Fibroblast of villous mesenchyme (primary cell): Measurements from ENCODE around the gene TACC2. TPM values are rescaled to one million over a fixed set of nuclear protein-coding genes. Genes with fewer than 3 reads are reported as not detected.
"Not testable (repeated sequence)": the region's sequence is repeated elsewhere in the genome, so short reads cannot be mapped to it uniquely, and the experiment has no call there.

Experiments used
- DNase-seq: peaks from one replicate; pipeline ENCODE4 v3.0.0-alpha.2; 2010; ENCODE audit warnings: low read depth
- H3K4me3 ChIP-seq: 2 replicates; pipeline ENCODE4 v1.5.1; 2011; ENCODE audit warnings: low read depth, mild to moderate bottlenecking, low read length
- CTCF ChIP-seq: IDR thresholded peaks from 2 replicates; pipeline ENCODE4 v1.5.1; 2012; ENCODE audit warnings: low read depth, mild to moderate bottlenecking, low read length; ENCODE audit not compliant: insufficient read depth
- total RNA-seq: library from RNA; depleted of rRNA; stranded (reverse); fragments of >200 nt; gene quantifications from 2 replicates; pipeline ENCODE4 v1.2.3, GENCODE V29; 2012

The TACC2 gene
- total RNA-seq, 1 donor = 5.6 TPM

- TF ChIP-seq CTCF = no peak
- no peak for DNase-seq
- H3K4me3 ChIP-seq = no peak overlapping the region
Observed at GRCh38 chr10:122057841-122058413, 69.0 kb downstream of the TACC2 start.

- no peak overlapping the region for H3K4me3 ChIP-seq
- peak; percentile 53 for DNase-seq
- no peak for TF ChIP-seq CTCF
Observed at GRCh38 chr10:122060250-122060649, 71.3 kb downstream of the TACC2 start.

DNA sequence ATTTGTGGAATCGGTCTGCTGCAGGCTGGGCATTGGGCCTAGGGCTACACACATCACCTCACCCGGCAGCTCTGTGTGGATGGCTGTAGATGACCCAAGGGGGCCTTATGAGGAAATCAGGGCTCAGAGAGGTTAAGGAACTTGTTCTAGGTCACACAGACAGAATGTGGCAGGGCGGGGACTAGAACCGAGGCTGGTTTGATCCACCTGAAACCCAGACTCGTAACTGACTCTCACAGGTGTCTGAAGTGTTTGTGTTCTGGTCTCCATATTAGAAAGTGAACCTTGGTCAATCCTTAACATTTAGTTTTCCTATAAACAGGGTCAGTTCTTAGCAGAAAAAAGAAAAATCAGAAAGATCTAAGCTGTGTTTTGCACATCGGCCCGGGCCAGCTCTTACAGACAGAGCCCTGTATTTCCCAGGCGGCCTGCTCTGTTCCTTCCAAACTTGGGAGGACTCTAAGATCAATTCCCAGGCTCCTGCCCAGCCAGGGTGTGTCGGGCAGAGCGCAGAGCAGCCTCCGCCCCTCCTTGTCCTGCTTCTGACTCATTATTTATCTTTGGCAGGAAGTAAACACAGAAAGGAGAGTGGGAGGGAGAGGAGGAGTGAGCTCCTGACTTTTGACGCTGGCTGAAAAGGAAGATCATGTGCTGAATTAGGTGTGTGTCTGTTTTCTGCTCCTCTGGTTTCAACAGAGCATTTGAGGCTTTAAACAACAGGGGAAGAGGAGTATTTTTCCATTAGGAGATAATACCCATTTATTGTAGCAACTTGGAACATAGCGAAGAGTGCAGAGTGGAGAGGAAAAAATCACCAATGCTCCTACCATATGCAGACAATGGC lies 74.1 kb downstream of the TACC2 start:
- DNase-seq = peak; percentile 99
- no peak for TF ChIP-seq CTCF
- H3K4me3 ChIP-seq = no peak overlapping the region

GRCh38 chr10:122066337-122066939 lies 77.5 kb downstream of the TACC2 start:
- H3K4me3 ChIP-seq, DNase-seq: not testable (repeated sequence)

DNA sequence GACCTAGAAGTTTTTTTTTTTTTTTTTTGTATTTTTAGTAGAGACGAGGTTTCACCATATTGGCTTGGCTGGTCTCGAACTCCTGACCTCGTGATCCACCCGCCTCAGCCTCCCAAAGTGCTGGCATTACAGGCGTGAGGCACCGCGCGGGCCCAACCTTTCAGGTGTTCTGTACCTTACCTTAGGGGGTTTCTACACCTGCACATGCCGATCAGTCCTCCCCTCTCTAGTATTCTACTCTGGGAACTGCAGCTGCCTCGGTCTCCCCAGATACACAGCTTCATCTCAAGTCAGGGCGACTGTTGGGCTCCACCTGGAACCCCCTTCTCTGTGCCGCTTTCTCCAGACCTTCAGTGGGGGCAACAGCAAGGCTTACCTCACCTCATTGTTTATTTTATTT lies 79.9 kb downstream of the TACC2 start:
- DNase-seq = no peak
- no peak overlapping the region for H3K4me3 ChIP-seq
- TF ChIP-seq CTCF = no peak

DNA sequence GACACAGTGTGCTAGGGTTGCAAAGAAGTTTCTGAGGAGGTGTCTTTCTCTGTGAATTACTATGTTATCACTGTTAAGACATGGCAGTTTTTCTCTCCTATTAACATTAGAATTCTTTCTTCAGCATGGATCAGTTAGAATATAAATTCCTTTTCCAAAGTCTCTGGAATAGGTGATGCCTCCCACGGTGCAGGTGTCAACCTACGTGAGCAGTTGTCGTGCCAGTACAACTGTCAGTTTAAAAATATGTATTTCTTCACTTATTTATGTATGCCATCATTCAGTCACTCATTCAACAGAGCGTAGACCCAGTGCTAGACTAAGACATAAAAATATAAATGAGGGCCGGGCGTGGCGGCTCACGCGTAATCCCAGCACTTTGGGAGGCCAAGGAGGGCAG lies 83.5 kb downstream of the TACC2 start:
- H3K4me3 ChIP-seq = no peak overlapping the region
- no peak for DNase-seq
- no peak for TF ChIP-seq CTCF

- no peak overlapping the region for H3K4me3 ChIP-seq
- TF ChIP-seq CTCF = no peak
- peak; percentile 9 for DNase-seq
Observed at GRCh38 chr10:122073508-122073907, 84.5 kb downstream of the TACC2 start.
